Activated naive CD4-positive, alpha-beta T cell treated with anti-CD3 and anti-CD28 coated beads for 36 hours (primary cell): ENCODE measurements around the gene MRPL54. TPM values are rescaled to one million over a fixed set of nuclear protein-coding genes. Genes with fewer than 3 reads are reported as not detected.
A peak's percentile ranks its signal among the peaks of the same experiment; 100 is the strongest.
"Not testable (repeated sequence)": the region's sequence is repeated elsewhere in the genome, so short reads cannot be mapped to it uniquely, and the experiment has no call there.

Source experiments
- CTCF ChIA-PET: fragments of 350-600 bp; sonication (Branson Sonifier 250); formaldehyde crosslinking; loops from one replicate; lab custom pipeline; 2021; ENCODE audit warnings: antibody characterized with exemption; lab: Charles Lee
- DNase-seq: peaks from one replicate; pipeline ENCODE4 v3.0.0-alpha.2; 2020
- H3K27ac Mint-ChIP-seq: one replicate; pipeline ENCODE4 v1.8.0; 2021; ENCODE audit warnings: mild to moderate bottlenecking, mixed read lengths
- H3K27me3 Mint-ChIP-seq: one replicate; pipeline ENCODE4 v1.8.0; 2021; ENCODE audit warnings: low read depth, mixed read lengths
- H3K36me3 Mint-ChIP-seq: one replicate; pipeline ENCODE4 v1.8.0; 2021; ENCODE audit warnings: low read depth, mixed read lengths
- H3K4me1 Mint-ChIP-seq: one replicate; pipeline ENCODE4 v1.8.0; 2021; ENCODE audit warnings: low read depth, mixed read lengths
- H3K4me3 Mint-ChIP-seq: one replicate; pipeline ENCODE4 v1.8.0; 2021; ENCODE audit warnings: mild to moderate bottlenecking, moderate library complexity, mixed read lengths
- H3K9me3 Mint-ChIP-seq: one replicate; pipeline ENCODE4 v1.8.0; 2021; ENCODE audit warnings: mixed read lengths
- intact Hi-C: fragments of 100-400 bp; cut with micrococcal nuclease; formaldehyde crosslinking; loops from one replicate; pipeline ENCODE4 v1.15.1; 2023
- total RNA-seq, 2 experiments: library from RNA; stranded (reverse); gene quantifications; one replicate each; pipeline ENCODE4 v1.2.3, GENCODE V29; 2021

MRPL54 gene
- total RNA-seq, 2 experiments from 2014 or later = 71.4 to 77.0 TPM

- Mint-ChIP-seq H3K9me3 (no peaks in the 10 kb centered on the region), H3K36me3 (peaks cover 7% of the 10 kb centered on the region), H3K27me3 (no peaks in the 10 kb centered on the region), H3K4me3 (no peak overlapping the region), H3K4me1 (no peaks in the 10 kb centered on the region), H3K27ac (no peak overlapping the region)
- DNase-seq = no peak
- CTCF ChIA-PET = interaction anchor here (1.0 kb wide), 1 partner anchor 26 kb away, joined by 3 read pairs; no protein-coding TSS in a partner anchor
- intact Hi-C loops = no loop called here
These were observed 16.0 kb upstream of the MRPL54 start for GRCh38 chr19:3746371-3747056.

GRCh38 chr19:3748965-3749364, 13.5 kb upstream of the MRPL54 start:
- CTCF ChIA-PET = interaction anchor here (1.2 kb wide), 1 partner anchor 14 kb away, joined by 3 read pairs; the partner anchor contains the start of gene MRPL54
- Mint-ChIP-seq H3K9me3 (no peaks in the 10 kb centered on the region), H3K36me3 (peaks cover 11% of the 10 kb centered on the region), H3K4me3 (no peak overlapping the region), H3K27me3 (no peaks in the 10 kb centered on the region), H3K27ac (no peak overlapping the region), H3K4me1 (no peaks in the 10 kb centered on the region)
- no peak for DNase-seq
- intact Hi-C loops = no loop called here

GRCh38 chr19:3750211-3750610, 12.3 kb upstream of the MRPL54 start:
- no peak overlapping the region for H3K27ac Mint-ChIP-seq
- peaks cover 11% of the 10 kb centered on the region for H3K36me3 Mint-ChIP-seq
- no peaks in the 10 kb centered on the region for H3K27me3 Mint-ChIP-seq
- intact Hi-C loops = no loop called here
- CTCF ChIA-PET = interaction anchor here (1.2 kb wide), 1 partner anchor 12 kb away, joined by 3 read pairs; the partner anchor contains the start of gene MRPL54
- no peak for DNase-seq
- H3K4me3 Mint-ChIP-seq = no peak overlapping the region
- H3K4me1 Mint-ChIP-seq = peaks cover 5% of the 10 kb centered on the region
- H3K9me3 Mint-ChIP-seq = no peaks in the 10 kb centered on the region

GRCh38 chr19:3751236-3751635, 11.2 kb upstream of the MRPL54 start:
- DNase-seq = no peak
- Mint-ChIP-seq H3K9me3 (no peaks in the 10 kb centered on the region), H3K36me3 (peaks cover 11% of the 10 kb centered on the region), H3K27me3 (no peaks in the 10 kb centered on the region), H3K4me1 (peaks cover 10% of the 10 kb centered on the region), H3K27ac (no peak overlapping the region), H3K4me3 (no peak overlapping the region)
- intact Hi-C loops = no loop called here
- CTCF ChIA-PET = no interaction called here

- Mint-ChIP-seq H3K4me3 (no peak overlapping the region), H3K36me3 (peaks cover 12% of the 10 kb centered on the region), H3K9me3 (no peaks in the 10 kb centered on the region), H3K27me3 (no peaks in the 10 kb centered on the region), H3K27ac (no peak overlapping the region), H3K4me1 (peaks cover 17% of the 10 kb centered on the region)
- intact Hi-C loops = no loop called here
- CTCF ChIA-PET = no interaction called here
- no peak for DNase-seq
These were observed 10.0 kb upstream of the MRPL54 start for GRCh38 chr19:3752492-3752891.

GRCh38 chr19:3753631-3754410, 8.7 kb upstream of the MRPL54 start:
- Mint-ChIP-seq H3K4me1 (peaks cover 23% of the 10 kb centered on the region), H3K36me3 (peaks cover 15% of the 10 kb centered on the region), H3K27me3 (no peaks in the 10 kb centered on the region), H3K4me3 (no peak overlapping the region), H3K9me3 (no peaks in the 10 kb centered on the region), H3K27ac (no peak overlapping the region)
- CTCF ChIA-PET = interaction anchor here (1.0 kb wide), 1 partner anchor 85 kb away, joined by 3 read pairs; no protein-coding TSS in a partner anchor
- no peak for DNase-seq
- intact Hi-C loops = no loop called here

- intact Hi-C loops, H3K27me3 Mint-ChIP-seq, H3K4me3 Mint-ChIP-seq, DNase-seq, H3K27ac Mint-ChIP-seq, H3K9me3 Mint-ChIP-seq: not testable (repeated sequence)
- CTCF ChIA-PET = interaction anchor here (0.6 to 1.0 kb wide), 2 partner anchors 64 to 149 kb away, joined by 3 read pairs; no protein-coding TSS in a partner anchor
- H3K4me1 Mint-ChIP-seq = peaks cover 46% of the 10 kb centered on the region
- peaks cover 11% of the 10 kb centered on the region for H3K36me3 Mint-ChIP-seq
These were observed 4.8 kb upstream of the MRPL54 start for GRCh38 chr19:3757705-3758104.

GRCh38 chr19:3758297-3758696, 4.2 kb upstream of the MRPL54 start:
- peaks cover 52% of the 10 kb centered on the region for H3K4me1 Mint-ChIP-seq
- H3K4me3 Mint-ChIP-seq, DNase-seq, intact Hi-C loops, H3K9me3 Mint-ChIP-seq, H3K27ac Mint-ChIP-seq, H3K27me3 Mint-ChIP-seq: not testable (repeated sequence)
- H3K36me3 Mint-ChIP-seq = peaks cover 12% of the 10 kb centered on the region
- CTCF ChIA-PET = interaction anchor here (0.6 to 1.0 kb wide), 2 partner anchors 64 to 150 kb away, joined by 3 read pairs; no protein-coding TSS in a partner anchor

- no peak for DNase-seq
- Mint-ChIP-seq H3K27ac (no peak overlapping the region), H3K9me3 (no peaks in the 10 kb centered on the region), H3K36me3 (peaks cover 11% of the 10 kb centered on the region), H3K27me3 (no peaks in the 10 kb centered on the region), H3K4me1 (peaks cover 53% of the 10 kb centered on the region), H3K4me3 (peak overlapping the region; percentile 99)
- intact Hi-C loops = loop anchor here (2.0 to 5.0 kb wide), 9 partner anchors 187 to 1158 kb away; partner anchors contain the start of genes CHAF1A, DAPK3, DPP9 and EEF2
- CTCF ChIA-PET = interaction anchor here (0.7 kb wide), 1 partner anchor 34 kb away, joined by 3 read pairs; no protein-coding TSS in a partner anchor
These were observed 2.8 kb upstream of the MRPL54 start for GRCh38 chr19:3759482-3760254.

GRCh38 chr19:3760871-3761361, 1.6 kb upstream of the MRPL54 start:
- Mint-ChIP-seq H3K36me3 (peaks cover 11% of the 10 kb centered on the region), H3K27me3 (no peaks in the 10 kb centered on the region), H3K9me3 (no peaks in the 10 kb centered on the region), H3K4me3 (peak overlapping the region; percentile 99), H3K27ac (peak overlapping the region; percentile 96), H3K4me1 (peaks cover 45% of the 10 kb centered on the region)
- peak; percentile 30 for DNase-seq
- CTCF ChIA-PET = interaction anchor here (0.7 to 2.4 kb wide), 4 partner anchors 37 to 61 kb away, joined by 3 to 15 read pairs (median 4); no protein-coding TSS in a partner anchor
- intact Hi-C loops = loop anchor here (2.0 to 5.0 kb wide), 9 partner anchors 189 to 1156 kb away; partner anchors contain the start of genes CHAF1A, DAPK3, DPP9 and EEF2

GRCh38 chr19:3761382-3762129, 926 bp upstream of the MRPL54 start, which contains the start of gene APBA3:
TSS of gene APBA3 (minus strand) at chr19:3761692. CDS start at chr19:3760264, 1,428 bp downstream.
- Mint-ChIP-seq H3K4me3 (peak within 1 kb of the TSS; percentile 99), H3K27me3 (no peaks in the 10 kb centered on the region), H3K4me1 (peaks cover 46% of the 10 kb centered on the region), H3K27ac (peak within 1 kb of the TSS; percentile 98), H3K9me3 (no peaks in the 10 kb centered on the region), H3K36me3 (peaks cover 14% of the 10 kb centered on the region)
- CTCF ChIA-PET = interaction anchor here (0.5 to 2.4 kb wide), 11 partner anchors 9 to 378 kb away, joined by 3 to 15 read pairs (median 3); no protein-coding TSS in a partner anchor
- intact Hi-C loops = loop anchor here (1.0 to 5.0 kb wide), 16 partner anchors 41 to 1156 kb away; partner anchors contain the start of genes ANKRD24, CACTIN, CHAF1A and DAPK3
- peak; percentile 97 for DNase-seq
